GM21360 (cell line): Measurements from ENCODE around the gene ANO9.
"Not testable (repeated sequence)": the region's sequence is repeated elsewhere in the genome, so short reads cannot be mapped to it uniquely, and the experiment has no call there.

Experiments used
- ATAC-seq: cut with Tn5 transposase; IDR thresholded peaks from one replicate; pipeline ENCODE4 v1.9.1; 2021; ENCODE audit warnings: mild to moderate bottlenecking, moderate library complexity; ENCODE audit not compliant: unreplicated experiment

The ANO9 gene

GRCh38 chr11:417652-418342 is 24.0 kb downstream of the ANO9 start:
- ATAC-seq, result no peak

- no peak for ATAC-seq
Measured at GRCh38 chr11:416757-417621, 24.8 kb downstream of the ANO9 start.

GRCh38 chr11:416051-416756 is 25.6 kb downstream of the ANO9 start:
- ATAC-seq, result no peak

GRCh38 chr11:415640-416041 is 26.2 kb downstream of the ANO9 start:
- no peak for ATAC-seq

GRCh38 chr11:414318-414857 is 27.4 kb downstream of the ANO9 start:
- ATAC-seq, result no peak

GRCh38 chr11:413120-414081 is 28.4 kb downstream of the ANO9 start:
- ATAC-seq, result no peak

GRCh38 chr11:412641-413119 is 29.1 kb downstream of the ANO9 start:
- no peak for ATAC-seq

GRCh38 chr11:411520-411919 is 30.3 kb downstream of the ANO9 start:
- not testable (repeated sequence) for ATAC-seq

GRCh38 chr11:410711-411110 is 31.1 kb downstream of the ANO9 start:
- ATAC-seq, result not testable (repeated sequence)

- ATAC-seq, result no peak
Measured at GRCh38 chr11:409600-410483, 32.0 kb downstream of the ANO9 start.

- ATAC-seq, result no peak
Measured at GRCh38 chr11:409008-409599, 32.7 kb downstream of the ANO9 start.

- ATAC-seq, result no peak
Measured at GRCh38 chr11:408154-409007, 33.4 kb downstream of the ANO9 start.

- ATAC-seq, result no peak
Measured at GRCh38 chr11:407651-408123, 34.1 kb downstream of the ANO9 start.

- peak; percentile 69 for ATAC-seq
Measured at GRCh38 chr11:406796-407650, 34.8 kb downstream of the ANO9 start.

- no peak for ATAC-seq
Measured at GRCh38 chr11:405954-406795, 35.6 kb downstream of the ANO9 start.
